Stimulated activated CD8-positive, alpha-beta memory T cell treated with anti-CD3 and anti-CD28 coated beads, Interleukin-2, amount 100 ng/mL, for 1 hour (primary cell): Measurements from ENCODE around the gene CIDEA.
"Not testable (repeated sequence)": the region's sequence is repeated elsewhere in the genome, so short reads cannot be mapped to it uniquely, and the experiment has no call there.

Source experiments
- DNase-seq, 2 donors: peaks; one replicate each; pipeline ENCODE4 v3.0.0-alpha.2; 2020; ENCODE audit warnings: low read depth in 2 of 2

CIDEA gene, protein sequence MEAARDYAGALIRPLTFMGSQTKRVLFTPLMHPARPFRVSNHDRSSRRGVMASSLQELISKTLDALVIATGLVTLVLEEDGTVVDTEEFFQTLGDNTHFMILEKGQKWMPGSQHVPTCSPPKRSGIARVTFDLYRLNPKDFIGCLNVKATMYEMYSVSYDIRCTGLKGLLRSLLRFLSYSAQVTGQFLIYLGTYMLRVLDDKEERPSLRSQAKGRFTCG

GRCh38 chr18:12254136-12254819, at the start of gene CIDEA:
CIDEA (plus strand) TSS chr18:12254361; CDS start chr18:12254384, 23 bp downstream.
- DNase-seq, result no peak

- not testable (repeated sequence) for DNase-seq
These were observed 45.6 kb upstream of the CIDEA start for GRCh38 chr18:12208296-12209153.

DNA sequence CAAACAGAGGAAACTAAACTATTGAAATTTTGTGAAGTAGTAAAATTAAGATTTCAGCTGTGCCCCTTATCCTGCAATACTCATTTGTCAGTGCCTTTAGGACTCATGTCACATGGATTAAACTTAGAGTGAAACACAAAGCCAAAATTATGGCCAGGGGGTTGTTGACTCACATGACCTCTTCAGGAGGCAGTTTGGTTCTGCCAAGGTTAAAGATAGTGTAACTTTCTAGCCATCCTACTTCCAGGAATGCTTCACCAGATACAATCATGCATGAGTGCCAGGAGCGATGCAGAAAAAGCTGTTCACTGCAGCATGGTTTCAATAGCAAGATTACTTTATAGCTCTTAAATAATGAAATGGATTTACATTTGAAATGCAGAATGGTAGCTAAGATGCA, 41.9 kb upstream of the CIDEA start:
- not testable (repeated sequence) for DNase-seq

DNA sequence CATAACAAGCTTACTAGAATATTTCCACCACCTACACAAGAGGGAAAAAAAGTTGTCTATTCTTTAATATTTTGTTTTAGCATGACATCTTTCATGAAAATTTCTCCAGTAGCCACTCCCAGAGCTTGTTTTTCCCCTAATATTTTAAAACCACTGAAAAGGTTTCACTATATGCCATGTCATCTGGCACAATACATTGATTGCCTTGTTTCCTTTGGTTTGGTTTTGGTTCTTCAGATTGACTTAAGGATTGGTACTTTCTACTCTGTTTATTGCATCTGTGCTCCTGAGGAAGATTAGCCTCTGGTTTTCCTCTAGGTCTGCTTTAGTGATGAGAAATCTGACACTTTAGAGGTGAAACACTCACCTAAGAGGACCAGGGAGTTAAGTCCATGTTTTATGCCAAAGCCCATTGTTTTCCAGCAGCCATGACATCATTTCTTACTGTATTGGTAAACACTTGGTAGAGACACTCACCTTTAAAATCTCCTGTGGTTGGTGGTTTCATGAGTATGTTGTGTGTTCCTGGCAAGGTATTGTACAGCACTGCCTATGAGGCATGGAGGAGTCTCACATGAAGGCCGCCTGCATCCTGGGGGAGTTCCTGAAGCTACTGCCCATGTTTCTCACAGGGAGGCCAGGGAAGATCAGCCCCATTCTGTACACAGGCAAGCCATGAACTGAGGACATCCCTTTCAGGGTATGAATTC, 39.7 kb upstream of the CIDEA start:
- DNase-seq, result not testable (repeated sequence)

- DNase-seq, result not testable (repeated sequence)
These were observed 37.7 kb upstream of the CIDEA start for GRCh38 chr18:12216471-12216870.

DNA sequence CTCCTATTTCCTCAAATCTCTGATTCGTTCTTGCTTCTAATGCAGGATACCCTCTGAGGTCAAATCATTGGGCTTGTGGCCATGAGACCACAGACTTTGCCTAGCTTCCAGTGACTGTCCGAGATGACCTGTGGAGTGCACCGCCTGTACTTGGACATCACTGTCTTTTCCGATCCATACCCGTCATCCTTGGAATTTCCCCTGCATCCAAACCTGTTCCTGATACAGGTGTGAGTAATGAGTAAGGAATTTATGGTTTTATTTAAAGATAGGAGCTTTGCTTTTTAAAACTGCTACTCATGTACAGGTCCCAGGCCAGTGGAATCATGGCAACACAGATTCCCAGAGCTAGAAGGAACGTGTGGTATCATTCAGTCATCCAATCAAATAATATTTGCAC, 35.6 kb upstream of the CIDEA start:
- not testable (repeated sequence) for DNase-seq

GRCh38 chr18:12222041-12222440, 32.1 kb upstream of the CIDEA start:
- not testable (repeated sequence) for DNase-seq

DNA sequence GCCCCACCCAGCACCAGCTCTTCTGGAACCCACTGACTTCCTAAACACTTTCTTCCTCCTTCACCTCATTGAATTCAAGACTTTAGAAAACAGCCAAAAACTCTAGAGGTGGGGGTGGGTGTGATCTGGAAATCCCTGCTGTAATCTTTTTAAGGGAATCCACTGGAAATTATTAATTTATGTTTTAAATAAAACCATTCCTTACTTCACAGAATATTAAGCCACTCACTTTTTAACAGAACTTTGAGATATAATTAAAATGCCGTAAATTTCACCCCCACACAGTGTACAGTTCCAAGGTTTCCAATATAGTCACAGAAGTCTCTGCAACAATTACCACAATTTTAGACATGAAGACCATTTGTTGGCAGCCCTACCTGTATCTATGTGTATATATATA, 30.8 kb upstream of the CIDEA start:
- DNase-seq, result not testable (repeated sequence)

- DNase-seq, result not testable (repeated sequence)
These were observed 27.4 kb upstream of the CIDEA start for GRCh38 chr18:12226807-12227206.

DNA sequence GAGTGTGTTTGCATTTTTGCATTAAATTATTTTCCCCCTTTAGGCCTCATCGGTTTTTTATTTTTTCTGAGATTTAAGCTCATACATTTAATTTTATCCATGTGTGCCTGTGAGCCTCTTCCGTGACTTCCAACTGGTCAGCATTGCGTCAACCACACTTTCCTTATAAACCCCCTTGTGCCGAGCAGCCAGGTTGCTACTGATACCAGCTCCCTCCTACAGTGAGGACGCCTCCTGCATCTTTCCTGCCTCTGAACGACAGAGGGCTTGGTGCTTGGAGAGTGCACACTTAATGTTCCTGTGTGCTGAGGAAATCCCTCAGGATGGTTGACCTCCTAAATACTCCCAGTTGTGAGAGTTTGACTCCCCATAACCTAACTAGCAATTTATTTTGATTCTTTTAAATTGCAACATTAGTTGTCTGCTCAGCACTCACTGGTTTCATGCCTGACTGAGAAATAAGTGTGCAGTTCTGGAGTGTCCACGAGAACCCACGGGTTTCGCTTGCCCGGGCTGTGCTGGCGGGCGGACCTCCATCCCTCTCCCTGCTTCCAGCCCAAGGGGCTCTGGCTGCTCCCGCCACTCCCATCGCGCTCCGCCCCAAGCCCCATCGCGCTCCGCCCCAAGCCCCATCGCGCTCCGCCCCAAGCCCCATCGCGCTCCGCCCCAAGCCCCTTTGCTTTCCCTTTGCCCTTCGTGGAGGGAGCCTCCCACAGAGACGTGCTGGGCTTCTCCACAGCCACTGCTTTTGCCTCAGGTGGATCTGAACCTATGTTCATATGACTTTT, 26.6 kb upstream of the CIDEA start:
- DNase-seq, result not testable (repeated sequence)

DNA sequence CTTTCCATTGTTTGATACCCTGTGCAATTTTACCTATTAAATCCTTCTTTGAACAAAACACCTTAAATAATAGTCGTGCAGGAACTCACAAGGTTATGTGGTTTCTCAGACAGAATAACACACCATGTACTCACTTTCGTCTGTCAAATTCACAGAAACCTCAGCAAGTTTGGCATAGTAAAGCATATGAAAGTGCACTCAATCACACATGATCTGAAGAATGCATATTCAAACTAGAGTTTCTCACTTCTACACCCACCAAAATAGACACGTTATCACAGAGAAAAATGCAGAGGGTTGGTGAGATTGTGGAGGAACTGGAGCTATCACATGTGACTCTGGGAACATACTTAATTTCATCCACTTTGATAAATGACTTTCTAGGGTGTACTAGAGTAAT, 25.9 kb upstream of the CIDEA start:
- DNase-seq, result not testable (repeated sequence)

- DNase-seq, result not testable (repeated sequence)
These were observed 23.6 kb upstream of the CIDEA start for GRCh38 chr18:12230561-12230960.

GRCh38 chr18:12231040-12231882, 22.9 kb upstream of the CIDEA start:
- DNase-seq, result no peak

DNA sequence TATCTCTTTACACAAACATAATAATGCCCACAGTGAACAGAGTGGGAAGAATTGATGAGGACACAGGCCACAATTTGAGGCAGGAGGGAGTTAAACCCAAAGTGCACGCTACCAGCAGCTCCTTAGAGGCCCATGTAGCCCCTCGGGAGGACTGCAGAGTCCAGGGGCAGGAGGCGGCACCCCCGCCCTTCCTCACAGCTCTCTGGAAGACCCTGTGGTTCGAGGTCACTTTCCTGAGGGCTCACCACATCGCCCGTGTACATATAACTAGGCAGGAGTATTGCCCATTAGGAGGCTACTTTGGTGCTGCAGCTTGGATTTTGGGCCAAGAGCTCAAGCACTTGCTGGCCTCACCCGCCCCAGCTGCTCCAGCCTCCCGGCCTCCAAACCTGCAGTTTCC, 22.2 kb upstream of the CIDEA start:
- DNase-seq, result no peak

- DNase-seq, result no peak
These were observed 20.8 kb upstream of the CIDEA start for GRCh38 chr18:12233378-12233777.

- no peak for DNase-seq
These were observed 19.5 kb upstream of the CIDEA start for GRCh38 chr18:12234451-12235190.

DNA sequence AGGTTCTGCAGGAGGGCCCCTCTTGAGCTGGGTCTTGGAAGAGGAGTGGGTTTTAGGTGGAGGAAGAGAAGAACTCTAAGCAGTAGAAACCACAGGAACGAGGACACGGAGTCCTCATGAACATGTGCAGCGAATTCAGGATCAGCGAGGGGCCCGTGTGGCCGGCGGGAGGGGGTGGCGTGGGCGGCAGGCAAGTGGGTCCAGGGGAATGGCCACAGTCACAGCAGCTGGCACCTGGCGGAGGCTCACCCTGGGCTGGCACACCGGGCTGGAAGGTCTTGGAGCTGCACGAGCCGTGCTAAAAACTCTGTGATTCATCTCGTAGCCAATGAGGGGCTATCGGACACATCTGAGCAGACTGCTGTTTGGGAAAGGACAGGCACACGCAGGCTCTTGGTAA, 18.0 kb upstream of the CIDEA start:
- DNase-seq, result no peak

DNA sequence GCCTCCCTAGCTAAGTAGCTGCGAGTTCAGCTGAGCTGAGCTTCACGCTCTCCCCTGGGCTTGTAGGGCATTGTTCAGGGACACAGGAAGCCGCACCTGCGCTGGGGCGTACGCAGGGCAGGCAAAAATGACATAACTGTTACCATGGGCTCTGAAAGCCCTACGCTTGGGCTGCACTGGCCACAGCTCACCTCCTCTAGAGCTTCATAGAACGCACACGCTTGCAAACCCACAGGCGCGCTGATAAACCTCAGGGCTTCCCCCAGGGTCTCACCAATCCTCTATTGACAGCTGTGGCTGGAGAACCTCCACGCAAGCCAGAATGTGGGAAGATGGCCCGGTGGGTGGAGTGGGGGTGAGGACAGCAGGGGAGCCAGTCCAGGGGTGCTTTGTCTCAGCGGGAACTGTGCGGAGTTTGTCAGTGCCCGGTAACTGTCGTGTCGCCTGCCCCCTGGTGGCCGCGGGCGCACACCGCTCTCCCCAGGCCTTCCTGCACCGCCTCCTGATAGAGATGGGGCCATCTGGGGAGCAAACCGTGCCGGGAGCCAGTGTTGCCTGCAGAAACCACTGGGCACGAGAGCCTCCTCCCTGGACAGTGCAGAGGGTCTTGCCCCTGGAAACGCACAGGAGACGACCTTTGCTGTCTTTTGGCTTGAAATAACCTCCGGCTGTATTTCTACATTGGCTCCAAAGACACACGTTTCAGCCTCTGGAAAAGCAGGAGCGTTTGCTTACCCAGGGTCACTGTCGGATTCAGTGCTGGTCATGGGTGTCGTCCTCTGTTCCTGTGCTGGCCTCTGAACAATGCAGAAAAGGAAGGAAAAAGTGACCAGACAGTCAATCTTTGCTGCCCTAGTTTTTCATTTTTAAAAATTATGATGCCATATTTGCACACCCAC, 17.0 kb upstream of the CIDEA start:
- peak; percentile 14 to 37 for DNase-seq
